HT-29 (cell line): ENCODE results near the gene TFF3. TPM values are rescaled to one million over a fixed set of nuclear protein-coding genes. Genes with fewer than 3 reads are reported as not detected.

Experiments used
- DNase-seq: peaks from one replicate; pipeline ENCODE4 v3.0.0-alpha.2; 2015; ENCODE audit warnings: low spot score
- total RNA-seq: library from RNA; depleted of rRNA; stranded (reverse); fragments of >200 nt; shearing (Covaris generic); gene quantifications from 2 replicates; pipeline ENCODE4 v1.2.3, GENCODE V29; 2014; rRNA removed

TFF3 gene
- total RNA-seq, 1 experiment from 2014 or later: 71.8 TPM

DNA sequence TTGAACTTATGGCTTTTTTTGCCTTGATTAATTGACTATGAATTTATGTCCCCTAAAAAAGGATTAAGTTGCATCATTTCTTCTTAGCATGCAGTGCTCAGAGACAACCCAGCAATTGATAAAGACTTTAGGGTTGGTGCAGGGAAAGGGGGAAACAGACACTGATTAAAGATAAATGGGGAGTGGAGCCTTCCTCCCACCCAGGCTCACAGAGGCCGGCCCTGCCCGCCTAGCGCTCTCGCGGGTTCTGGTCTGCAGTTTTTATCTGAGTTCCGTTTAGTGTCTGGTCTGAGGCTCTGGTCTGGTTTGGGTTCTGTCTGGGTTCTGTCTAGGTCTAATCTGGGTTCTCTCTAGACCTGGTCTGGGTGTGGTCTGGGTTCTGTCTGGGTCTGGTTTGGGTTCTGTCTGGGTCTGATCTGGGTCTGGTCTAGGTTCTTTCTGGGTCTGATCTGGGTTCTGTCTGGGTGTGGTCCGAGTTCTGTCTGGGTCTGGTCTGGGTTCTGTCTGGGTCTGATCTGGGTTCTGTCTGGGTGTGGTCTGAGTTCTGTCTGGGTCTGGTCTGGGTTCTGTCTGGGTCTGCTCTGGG lies 48.1 kb downstream of the TFF3 start:
- no peak for DNase-seq

DNA sequence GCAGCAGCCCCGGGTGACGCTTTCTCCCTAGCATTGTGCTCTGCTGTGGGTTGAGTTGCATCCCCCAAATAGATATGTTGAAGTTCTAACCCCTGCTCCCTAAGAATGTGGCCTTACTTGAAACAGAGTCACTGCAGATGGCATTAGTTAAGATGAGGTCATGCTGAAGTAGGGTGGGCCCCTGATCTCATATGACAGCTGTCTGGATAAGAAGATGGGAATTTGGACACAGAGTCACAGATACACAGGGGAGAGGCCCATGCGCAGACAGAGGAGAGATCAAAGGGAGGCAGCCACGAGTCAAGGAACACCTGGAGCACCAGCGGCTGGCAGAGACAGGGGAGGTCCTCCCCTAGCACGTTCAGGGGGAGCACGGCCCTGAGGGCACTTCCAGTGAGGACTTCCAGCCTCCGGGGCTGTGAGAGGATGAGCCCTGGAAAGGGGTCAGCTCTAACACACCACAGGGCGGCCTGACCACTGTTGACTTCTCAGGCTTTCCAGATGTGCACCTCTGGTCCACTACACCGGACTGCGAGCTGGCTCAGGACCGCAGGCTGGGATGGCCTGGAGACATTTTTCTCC lies 49.9 kb downstream of the TFF3 start:
- no peak for DNase-seq

DNA sequence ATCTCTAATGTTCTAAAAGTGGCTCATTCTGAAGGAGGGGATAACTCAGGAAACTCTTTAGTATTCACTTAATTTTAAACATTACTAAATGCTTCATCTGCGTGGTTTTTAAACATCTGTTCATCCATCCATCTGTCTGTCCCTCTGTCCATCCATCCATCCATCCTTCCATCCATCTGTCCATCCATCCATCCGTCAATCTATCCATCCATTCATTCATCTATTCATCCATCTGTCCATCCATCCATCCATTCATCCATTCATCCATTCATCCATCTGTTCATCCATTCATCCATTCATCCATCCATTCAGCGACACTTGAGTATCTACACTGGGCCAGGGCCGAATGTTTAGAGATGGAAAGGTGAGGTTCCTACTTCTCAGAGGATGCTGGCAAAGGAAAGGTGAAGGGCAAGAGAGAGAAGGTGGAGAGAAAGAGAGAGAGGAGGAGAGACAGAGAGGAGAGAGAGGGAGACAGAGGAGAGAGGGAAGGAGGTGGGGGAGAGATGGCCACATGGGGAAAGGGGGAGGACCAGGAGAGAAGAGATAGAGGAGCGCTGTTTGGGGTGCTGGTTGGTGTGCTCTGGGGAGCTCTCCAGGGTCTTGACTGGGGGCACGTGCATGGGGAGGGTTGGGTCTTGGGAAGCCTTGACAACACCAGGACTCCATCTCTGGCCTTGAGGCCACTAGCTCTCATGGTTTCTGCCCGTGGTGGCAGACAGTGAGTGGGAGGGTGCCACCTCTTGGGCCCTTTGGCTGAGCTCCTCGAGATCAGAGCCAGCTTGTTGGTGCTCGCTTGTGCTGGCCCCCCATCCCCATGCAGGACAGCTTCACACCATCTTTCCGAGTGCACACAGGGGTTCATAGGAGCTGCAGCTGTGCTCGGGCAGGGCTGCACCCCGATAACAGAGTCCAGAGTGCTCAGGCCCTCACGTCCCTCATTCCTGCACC lies 50.7 kb downstream of the TFF3 start:
- DNase-seq: no peak

DNA sequence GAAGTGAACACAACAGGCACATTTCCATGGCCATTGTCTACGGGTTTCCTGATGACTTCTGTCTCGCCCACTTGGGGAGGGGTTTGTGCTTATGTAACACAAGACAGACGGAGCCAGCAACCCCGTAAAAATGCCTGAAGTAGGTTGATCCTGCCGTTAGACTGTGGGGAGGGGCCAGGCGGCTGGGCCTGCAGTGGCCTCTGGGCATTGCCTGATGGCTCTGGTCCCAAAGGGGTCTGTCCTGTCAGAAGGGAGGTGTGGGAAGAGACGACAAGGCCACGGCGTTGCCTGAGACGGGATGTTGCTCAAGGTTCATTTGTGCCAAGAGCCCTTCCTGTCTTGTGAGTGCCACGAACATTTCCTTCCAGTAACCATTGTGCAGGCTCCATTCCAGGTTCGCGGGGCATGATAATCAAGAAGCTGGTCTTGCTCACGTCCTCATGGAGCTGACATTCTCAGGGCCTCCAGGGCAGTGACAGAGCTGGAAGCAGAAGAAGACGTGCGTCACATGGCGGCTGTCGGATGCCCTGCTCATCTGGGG lies 51.5 kb downstream of the TFF3 start:
- no peak for DNase-seq

DNA sequence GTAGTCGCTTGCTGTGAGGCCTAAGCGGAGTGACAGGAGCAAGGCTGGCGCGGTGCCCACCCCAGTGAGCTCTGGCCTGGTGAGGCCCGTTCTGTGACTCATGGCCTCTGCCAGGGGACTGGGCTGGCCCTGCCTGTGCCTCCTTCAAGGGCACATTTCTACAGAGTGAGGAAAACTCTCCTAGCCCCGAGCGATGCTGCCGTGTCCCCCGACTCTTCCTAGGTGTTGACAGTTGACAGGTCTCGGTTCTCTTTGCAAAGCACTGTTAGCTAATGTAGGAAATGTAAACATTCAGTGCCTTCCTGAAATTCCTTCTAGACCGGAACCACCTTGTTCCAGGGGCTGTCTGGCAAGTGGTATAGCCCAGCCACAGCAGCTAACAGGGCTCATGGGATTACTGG lies 52.4 kb downstream of the TFF3 start:
- peak; percentile 22 for DNase-seq

DNA sequence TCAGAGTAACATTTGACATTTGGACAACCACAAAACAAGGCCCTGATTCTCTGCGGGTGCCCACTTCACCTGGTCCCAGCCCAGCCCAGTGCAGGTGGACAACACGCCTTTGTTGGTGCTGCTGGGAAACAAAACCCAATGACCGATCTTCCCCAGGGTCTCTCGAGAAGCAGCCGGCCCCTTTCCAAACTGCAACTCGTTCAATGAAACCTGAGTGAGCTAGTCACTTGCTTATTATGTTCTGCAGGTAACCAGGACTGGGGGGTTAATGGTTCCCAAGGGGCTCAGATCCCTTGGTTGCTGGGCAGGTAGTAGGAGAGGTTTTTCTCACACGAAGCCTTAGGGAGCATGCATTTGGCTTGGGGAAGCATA lies 53.4 kb downstream of the TFF3 start:
- DNase-seq: no peak

Other genes with a start within 250 kb of the TFF3 start
- gene UMODL1, start 244.1 kb downstream of the TFF3 start, total RNA-seq: 0.08 TPM in 1 of 2 replicates, not detected in the other
- 2.6 and 5.7 TPM in 2 replicates for gene ABCG1, start 96.3 kb downstream of the TFF3 start, total RNA-seq
- gene TFF2, start 35.6 kb upstream of the TFF3 start, total RNA-seq: 1.5 and 3.2 TPM in 2 replicates
- 3.4 and 4.6 TPM in 2 replicates for gene TFF1, start 51.1 kb upstream of the TFF3 start, total RNA-seq
- gene TMPRSS3, start 80.6 kb upstream of the TFF3 start, total RNA-seq: 0.05 and 0.37 TPM in 2 replicates
- gene UBASH3A, start 88.5 kb upstream of the TFF3 start, total RNA-seq: not detected in 2 replicates
- gene RSPH1, start 180.8 kb upstream of the TFF3 start, total RNA-seq: 1.9 and 2.7 TPM in 2 replicates
- gene SLC37A1, start 198.4 kb upstream of the TFF3 start, total RNA-seq: 96.0 and 102 TPM in 2 replicates